ENCODE data around the gene FAM13B.
"Not testable (repeated sequence)": the region's sequence is repeated elsewhere in the genome, so short reads cannot be mapped to it uniquely, and the experiment has no call there.

The FAM13B gene

DNA sequence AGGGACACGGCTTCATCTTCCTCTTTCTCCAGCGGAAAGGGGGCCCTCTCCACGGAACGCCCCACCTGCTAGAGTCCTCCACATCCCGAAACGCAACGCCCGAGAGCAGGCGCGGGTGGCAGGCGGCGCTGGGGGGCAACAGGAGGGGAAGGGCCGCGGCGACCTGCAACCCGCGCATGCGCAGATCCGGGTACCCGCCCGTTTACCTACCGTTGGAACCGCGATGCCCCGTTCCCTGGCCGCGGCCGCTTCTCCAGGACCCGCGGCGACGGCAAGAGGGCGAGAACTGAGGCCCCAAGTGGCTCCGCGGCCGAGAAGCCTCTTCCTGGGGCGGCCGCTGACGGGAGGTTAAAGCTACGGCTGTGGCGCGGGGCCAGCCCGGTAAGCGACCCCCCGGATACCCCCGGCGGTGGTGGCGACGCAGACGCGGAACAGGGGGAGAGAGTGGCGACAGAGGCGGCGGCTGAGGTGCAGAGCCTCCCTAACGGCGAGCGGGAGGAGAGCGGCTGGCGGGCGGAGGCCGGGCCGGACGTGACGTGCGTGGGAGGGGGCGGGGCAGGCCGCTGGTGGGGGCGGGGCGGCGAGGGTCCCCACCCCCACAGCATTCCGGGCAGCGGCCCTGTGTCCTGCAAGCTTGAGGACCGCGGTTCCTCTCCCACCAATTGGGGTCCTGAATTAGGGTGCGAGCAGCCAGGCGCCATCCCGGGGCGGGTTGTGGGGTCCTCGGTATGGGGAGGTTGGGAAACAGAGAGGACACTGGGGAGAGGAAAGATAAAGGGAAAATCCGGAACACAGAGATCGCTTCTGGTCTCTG, at the start of gene FAM13B:
TSS of gene FAM13B (minus strand) at position 508 of the 814 bp plus-strand sequence. CDS start 13,968 bp downstream, outside the sequence.
- Mint-ChIP-seq H3K36me3 (ENCODE audit: low read depth) (peaks cover 36% of the 10 kb centered on the region), H3K27me3 (no peaks in the 10 kb centered on the region), H3K27ac (peak within 1 kb of the TSS; percentile 98), H3K4me1 (ENCODE audit: low read depth) (peaks cover 55% of the 10 kb centered on the region), H3K4me3 (peak within 1 kb of the TSS; percentile 86), H3K9me3 (no peaks in the 10 kb centered on the region)
- intact Hi-C loops (cut with micrococcal nuclease), result loop anchor here (2.0 to 5.0 kb wide), 3 partner anchors 35 to 300 kb away; partner anchors contain the start of genes CDC25C and HNRNPA0

DNA sequence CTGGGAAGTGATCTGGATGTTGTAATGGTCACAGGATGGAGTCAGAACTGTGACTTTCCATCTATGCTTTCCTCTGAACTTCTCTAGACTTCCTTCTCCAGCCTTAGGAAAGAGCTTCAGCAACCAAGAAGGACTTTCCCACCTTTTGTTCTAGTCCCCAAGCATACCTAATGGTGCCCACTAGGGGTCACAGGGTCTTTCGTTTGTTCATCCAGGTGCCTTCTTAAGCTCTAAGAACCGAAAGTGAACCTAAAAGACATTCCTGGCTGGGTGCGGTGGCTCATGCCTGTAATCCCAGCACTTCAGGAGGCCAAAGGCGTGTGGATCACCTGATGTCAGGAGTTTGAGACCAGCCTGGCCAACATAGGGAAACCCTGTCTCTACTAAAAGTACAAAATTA, 49.2 kb upstream of the FAM13B start:
- H3K4me3 Mint-ChIP-seq, result no peak overlapping the region
- no peaks in the 10 kb centered on the region for H3K9me3 Mint-ChIP-seq
- H3K4me1 Mint-ChIP-seq (ENCODE audit: low read depth), result peaks cover 18% of the 10 kb centered on the region
- H3K36me3 Mint-ChIP-seq (ENCODE audit: low read depth), result no peaks in the 10 kb centered on the region
- H3K27me3 Mint-ChIP-seq, result peaks cover 5% of the 10 kb centered on the region
- intact Hi-C loops (cut with micrococcal nuclease), result no loop called here
- no peak overlapping the region for H3K27ac Mint-ChIP-seq

DNA sequence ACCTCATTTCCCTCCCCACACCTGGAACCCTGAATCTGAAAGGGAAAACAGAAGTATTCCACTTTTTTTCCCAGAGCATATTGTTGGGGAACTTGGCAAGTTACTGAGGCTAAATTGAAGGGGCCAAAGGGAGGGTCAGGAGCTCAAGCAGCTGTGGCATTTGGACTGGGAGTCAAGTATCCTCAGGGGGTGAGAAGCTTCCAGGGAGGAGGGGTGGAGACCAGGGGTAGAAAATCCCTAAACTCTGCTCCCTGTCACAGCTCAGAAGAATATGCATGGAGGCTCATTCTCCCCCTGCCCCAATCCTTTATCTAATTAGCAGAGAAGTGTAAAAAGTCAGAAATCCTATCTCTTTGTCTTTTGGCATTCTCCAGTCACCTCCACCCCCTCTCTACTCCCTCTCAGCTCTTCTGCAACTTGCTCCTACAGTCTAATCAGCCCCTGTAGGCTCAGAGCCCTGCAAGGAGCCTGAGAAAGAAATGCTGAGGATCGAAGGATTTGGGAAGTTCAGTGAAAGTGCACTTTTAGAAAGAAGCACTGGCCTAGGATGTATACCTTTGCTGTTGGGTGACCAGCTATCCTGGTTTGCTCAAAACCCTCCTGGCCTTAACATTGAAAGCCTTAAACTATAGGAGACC, 45.2 kb upstream of the FAM13B start:
- no peak overlapping the region for H3K27ac Mint-ChIP-seq
- intact Hi-C loops (cut with micrococcal nuclease), result no loop called here
- no peaks in the 10 kb centered on the region for H3K9me3 Mint-ChIP-seq
- peaks cover 14% of the 10 kb centered on the region for H3K27me3 Mint-ChIP-seq
- no peaks in the 10 kb centered on the region for H3K36me3 Mint-ChIP-seq (ENCODE audit: low read depth)
- H3K4me3 Mint-ChIP-seq, result no peak overlapping the region
- peaks cover 18% of the 10 kb centered on the region for H3K4me1 Mint-ChIP-seq (ENCODE audit: low read depth)

DNA sequence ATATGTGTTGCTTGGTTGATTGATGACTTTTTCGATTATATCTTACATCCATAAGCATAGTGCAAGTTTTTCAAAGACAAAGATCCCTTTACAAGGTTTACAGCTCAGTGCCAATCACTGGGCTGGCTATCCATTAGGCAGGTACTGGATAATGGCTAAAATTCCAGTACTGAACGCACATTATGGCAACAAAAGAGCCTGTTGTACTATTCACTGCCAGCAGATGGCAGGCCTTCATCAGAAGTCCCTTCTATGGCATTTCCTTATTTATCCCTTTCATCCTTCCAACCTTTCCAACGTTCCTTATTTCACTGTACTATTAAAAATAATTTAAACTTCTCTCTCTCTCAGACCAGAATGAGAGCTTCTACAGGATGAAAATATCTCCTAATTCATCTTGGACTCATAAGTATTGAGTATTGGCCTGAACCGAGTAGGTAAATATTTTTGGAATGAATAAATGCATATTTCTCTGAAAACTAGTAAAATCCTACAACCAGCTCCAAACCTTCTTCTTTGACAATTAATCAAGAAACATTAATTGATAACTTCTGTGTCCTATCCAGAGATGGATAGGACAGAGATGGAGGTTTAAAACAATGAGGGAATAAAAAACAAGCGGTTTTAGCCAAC, 44.3 kb upstream of the FAM13B start:
- H3K9me3 Mint-ChIP-seq, result no peaks in the 10 kb centered on the region
- no peak overlapping the region for H3K27ac Mint-ChIP-seq
- H3K36me3 Mint-ChIP-seq (ENCODE audit: low read depth), result no peaks in the 10 kb centered on the region
- intact Hi-C loops (cut with micrococcal nuclease), result loop anchor here (1.0 kb wide), 1 partner anchor 56 kb away; no protein-coding TSS in a partner anchor
- H3K27me3 Mint-ChIP-seq, result peaks cover 13% of the 10 kb centered on the region
- peaks cover 17% of the 10 kb centered on the region for H3K4me1 Mint-ChIP-seq (ENCODE audit: low read depth)
- no peak overlapping the region for H3K4me3 Mint-ChIP-seq

DNA sequence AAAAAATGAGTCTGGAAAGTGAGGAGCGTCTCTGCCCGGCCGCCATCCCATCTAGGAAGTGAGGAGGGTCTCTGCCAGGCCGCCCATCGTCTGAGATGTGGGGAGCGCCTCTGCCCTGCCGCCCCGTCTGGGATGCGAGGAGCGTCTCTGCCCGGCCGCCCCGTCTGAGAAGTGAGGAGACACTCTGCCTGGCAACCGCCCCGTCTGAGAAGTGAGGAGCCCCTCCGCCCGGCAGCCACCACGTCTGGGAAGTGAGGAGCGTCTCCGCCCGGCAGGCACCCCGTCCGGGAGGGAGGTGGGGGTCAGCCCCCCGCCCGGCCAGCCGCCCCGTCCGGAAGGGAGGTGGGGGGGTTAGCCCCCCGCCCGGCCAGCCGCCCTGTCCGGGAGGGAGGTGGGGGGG, 37.1 kb upstream of the FAM13B start:
- peaks cover 16% of the 10 kb centered on the region for H3K27me3 Mint-ChIP-seq
- not testable (repeated sequence) for H3K36me3 Mint-ChIP-seq (ENCODE audit: low read depth); H3K27ac Mint-ChIP-seq

DNA sequence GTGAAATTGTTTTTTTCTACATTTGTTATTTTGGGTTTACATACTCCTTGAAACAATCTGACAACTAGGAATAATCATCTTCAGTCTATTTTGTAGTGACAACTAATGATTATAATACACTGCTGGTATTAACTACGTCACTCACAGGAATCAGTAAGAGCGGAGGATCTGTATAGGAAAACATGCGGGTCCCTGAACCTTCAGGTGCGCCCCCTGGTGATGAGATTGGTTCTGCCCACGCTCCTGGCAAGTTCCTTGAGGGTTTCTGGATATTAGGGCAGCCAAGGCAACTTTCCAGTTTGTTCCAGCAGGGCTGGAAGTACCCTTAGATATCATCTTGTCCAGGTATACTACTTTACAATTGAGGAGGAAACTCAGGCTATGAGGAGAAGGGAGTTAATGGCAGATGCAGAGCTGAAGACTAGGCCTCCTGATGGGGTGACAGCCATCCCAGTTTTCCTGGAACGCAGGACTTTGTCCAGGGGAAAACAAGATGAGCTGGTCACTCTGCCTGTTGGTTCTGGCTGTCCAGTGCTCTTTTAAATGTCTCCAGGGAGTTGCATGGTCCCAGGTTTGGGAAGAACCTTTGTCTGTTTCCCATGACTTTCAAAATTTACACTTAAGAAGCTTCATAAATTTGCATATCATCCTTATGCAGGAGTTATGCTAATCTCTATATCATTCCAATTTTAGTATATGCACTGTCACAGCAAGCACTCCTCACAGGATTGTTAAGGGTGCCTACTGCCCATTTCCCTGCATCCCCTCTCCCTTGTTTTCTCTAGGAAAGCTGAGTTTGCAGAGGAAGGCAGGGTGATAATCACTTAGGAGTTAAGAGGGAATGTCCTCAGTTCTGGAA, 36.1 kb upstream of the FAM13B start:
- Mint-ChIP-seq H3K9me3 (no peaks in the 10 kb centered on the region), H3K36me3 (ENCODE audit: low read depth) (no peaks in the 10 kb centered on the region), H3K27me3 (peaks cover 13% of the 10 kb centered on the region), H3K4me1 (ENCODE audit: low read depth) (peaks cover 9% of the 10 kb centered on the region), H3K27ac (no peak overlapping the region), H3K4me3 (no peak overlapping the region)
- intact Hi-C loops (cut with micrococcal nuclease), result loop anchor here (1.0 to 10.0 kb wide), 2 partner anchors 33 to 434 kb away; no protein-coding TSS in a partner anchor

More for the DNA sequence above, 37.1 kb upstream of the FAM13B start:
- H3K4me1 Mint-ChIP-seq (ENCODE audit: low read depth); H3K4me3 Mint-ChIP-seq; H3K9me3 Mint-ChIP-seq; intact Hi-C loops (cut with micrococcal nuclease): not testable (repeated sequence)

DNA sequence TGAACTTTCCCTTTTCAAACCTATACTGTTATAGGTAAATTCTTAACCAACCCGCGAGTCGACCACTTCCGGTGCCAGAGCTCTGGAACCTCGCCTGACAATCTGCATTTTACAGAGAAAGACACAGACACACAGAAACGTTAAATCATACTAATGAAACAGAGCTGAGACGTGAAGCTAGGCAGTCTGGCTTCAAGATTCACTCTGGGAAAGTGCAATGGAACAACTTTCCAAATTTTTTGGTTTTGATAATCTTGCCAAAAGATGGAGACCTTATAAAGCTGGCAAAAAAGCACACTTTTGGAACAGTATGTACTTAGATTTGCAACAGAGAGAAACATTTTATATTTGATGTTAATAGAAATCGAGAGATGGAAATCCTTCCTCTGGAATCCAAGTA, 35.1 kb upstream of the FAM13B start:
- Mint-ChIP-seq H3K4me1 (ENCODE audit: low read depth) (peaks cover 9% of the 10 kb centered on the region), H3K9me3 (no peaks in the 10 kb centered on the region), H3K27me3 (peaks cover 8% of the 10 kb centered on the region), H3K4me3 (no peak overlapping the region), H3K36me3 (ENCODE audit: low read depth) (no peaks in the 10 kb centered on the region), H3K27ac (no peak overlapping the region)
- intact Hi-C loops (cut with micrococcal nuclease), result loop anchor here (1.0 to 10.0 kb wide), 2 partner anchors 32 to 433 kb away; no protein-coding TSS in a partner anchor

DNA sequence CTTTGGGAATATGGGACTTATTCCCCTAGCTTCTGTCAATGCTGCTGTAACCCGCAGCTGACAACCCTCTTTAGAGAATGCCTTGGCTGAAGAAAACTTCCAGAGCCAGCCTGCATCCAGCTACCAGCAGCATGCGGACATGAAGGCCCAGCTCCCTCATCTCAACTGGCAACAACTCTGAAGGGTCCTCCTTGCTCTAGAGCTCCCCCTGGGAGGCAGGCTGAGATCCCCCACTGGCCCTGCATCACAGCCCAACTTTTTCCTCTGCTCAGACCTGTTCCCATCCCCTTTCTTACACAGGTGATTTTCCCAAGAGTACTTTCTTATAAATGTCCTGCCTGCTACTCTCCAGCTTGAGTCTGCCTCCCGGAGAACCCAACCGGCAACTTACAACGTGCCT, 32.2 kb upstream of the FAM13B start:
- Mint-ChIP-seq H3K4me3 (no peak overlapping the region), H3K9me3 (no peaks in the 10 kb centered on the region), H3K36me3 (ENCODE audit: low read depth) (no peaks in the 10 kb centered on the region), H3K4me1 (ENCODE audit: low read depth) (peaks cover 15% of the 10 kb centered on the region), H3K27ac (no peak overlapping the region), H3K27me3 (peaks cover 5% of the 10 kb centered on the region)
- intact Hi-C loops (cut with micrococcal nuclease), result loop anchor here (10.0 kb wide), 1 partner anchor 430 kb away; no protein-coding TSS in a partner anchor

DNA sequence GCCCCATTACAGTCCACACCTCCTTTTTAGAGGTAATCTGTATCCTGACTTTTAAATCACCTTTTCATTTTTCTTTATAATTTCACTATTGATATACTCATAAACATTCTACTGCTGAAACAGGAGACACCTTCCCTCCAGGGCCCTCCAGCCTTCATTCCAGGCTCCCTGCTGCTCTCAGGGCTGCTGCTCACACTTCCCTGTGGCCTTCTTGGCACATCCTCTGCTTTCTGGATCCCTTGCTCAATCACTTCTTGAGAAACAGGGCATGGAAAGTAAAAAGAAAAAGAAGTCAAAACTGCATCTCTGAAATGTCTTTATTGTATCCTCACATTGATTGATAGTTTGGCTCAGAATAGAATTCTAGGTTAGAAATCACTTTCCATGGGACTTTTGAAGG, 31.6 kb upstream of the FAM13B start:
- Mint-ChIP-seq H3K27ac (no peak overlapping the region), H3K27me3 (peaks cover 2% of the 10 kb centered on the region), H3K4me1 (ENCODE audit: low read depth) (peaks cover 15% of the 10 kb centered on the region), H3K36me3 (ENCODE audit: low read depth) (no peaks in the 10 kb centered on the region), H3K9me3 (no peaks in the 10 kb centered on the region), H3K4me3 (no peak overlapping the region)
- intact Hi-C loops (cut with micrococcal nuclease), result loop anchor here (10.0 kb wide), 1 partner anchor 430 kb away; no protein-coding TSS in a partner anchor

DNA sequence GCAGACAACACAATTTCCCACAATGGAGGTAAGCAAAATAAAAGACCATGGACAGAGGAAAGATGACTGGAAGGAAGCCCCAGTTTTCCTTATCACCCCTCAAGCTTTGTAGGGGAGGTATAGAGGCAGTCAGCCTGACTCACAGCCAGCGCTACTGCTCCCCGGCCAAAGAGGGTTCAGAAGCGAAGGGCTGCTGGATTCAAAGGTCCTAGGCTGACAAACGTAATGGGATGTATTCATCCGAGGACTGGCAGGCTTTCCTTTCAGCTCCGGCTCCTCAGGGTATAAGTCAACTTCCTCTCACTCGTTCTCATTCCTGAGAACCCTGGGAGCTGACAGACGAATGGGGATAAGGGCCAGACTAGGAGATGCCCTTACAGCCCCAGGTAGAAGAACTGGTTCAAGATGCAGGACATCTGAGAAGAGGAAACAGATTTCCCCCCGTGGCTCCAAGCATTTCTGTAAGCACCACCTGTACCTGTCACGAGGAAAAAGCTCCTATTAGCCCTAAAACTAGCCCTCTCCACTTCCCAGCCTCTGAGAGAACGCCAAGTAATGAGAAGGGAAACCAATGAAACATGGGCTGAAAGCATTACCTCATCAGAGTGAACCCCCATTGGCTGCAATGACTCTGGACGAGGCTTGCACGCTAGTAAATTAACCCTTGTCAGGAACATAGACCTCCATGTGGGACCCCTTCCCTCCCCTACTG, 22.1 kb upstream of the FAM13B start:
- H3K36me3 Mint-ChIP-seq (ENCODE audit: low read depth), result no peaks in the 10 kb centered on the region
- H3K9me3 Mint-ChIP-seq, result no peaks in the 10 kb centered on the region
- H3K4me1 Mint-ChIP-seq (ENCODE audit: low read depth), result no peaks in the 10 kb centered on the region
- H3K27me3 Mint-ChIP-seq, result peaks cover 26% of the 10 kb centered on the region
- intact Hi-C loops (cut with micrococcal nuclease), result no loop called here
- no peak overlapping the region for H3K4me3 Mint-ChIP-seq
- no peak overlapping the region for H3K27ac Mint-ChIP-seq

DNA sequence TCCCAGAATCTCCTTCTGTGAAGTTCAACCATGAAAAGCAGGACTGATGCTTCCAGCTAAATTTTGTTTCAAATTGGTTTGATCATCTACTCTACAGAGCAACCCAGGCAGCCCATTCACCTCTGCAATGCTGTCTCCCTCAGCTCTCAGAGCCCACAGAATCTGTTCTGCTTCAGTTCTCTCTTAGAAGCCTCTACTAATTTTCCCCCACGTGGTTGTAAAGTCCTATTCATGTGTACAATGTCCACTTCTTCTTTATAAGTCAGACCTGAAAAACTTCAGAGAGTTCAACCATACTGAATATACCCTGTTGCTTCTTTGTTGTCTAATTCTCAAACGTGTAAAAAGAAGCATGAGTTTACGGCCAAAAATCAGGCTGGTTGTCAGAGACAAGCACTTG, 21.3 kb upstream of the FAM13B start:
- no peaks in the 10 kb centered on the region for H3K4me1 Mint-ChIP-seq (ENCODE audit: low read depth)
- no peak overlapping the region for H3K27ac Mint-ChIP-seq

DNA sequence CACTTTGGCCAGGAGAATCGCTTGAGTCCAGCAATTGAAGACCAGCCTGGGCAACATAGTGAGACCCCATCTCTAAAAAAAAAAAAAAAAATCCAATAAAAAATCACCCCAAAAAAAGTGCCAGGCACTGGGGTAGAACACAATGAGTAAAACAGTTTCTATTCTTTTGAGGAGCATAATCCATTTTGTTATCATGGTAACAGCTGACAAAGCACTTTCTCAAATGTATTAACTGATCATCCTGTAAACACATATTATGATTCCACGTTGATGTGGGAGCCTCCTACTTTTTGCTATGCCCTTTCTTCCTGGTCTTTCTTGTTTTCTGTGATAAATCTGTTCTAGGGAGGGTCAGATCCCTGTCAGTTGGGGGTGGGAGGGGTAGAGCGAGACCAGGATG, 20.7 kb upstream of the FAM13B start:
- H3K27me3 Mint-ChIP-seq, result peaks cover 26% of the 10 kb centered on the region
- no peak overlapping the region for H3K4me3 Mint-ChIP-seq
- no peaks in the 10 kb centered on the region for H3K4me1 Mint-ChIP-seq (ENCODE audit: low read depth)
- intact Hi-C loops (cut with micrococcal nuclease), result no loop called here
- H3K9me3 Mint-ChIP-seq, result no peaks in the 10 kb centered on the region
- H3K27ac Mint-ChIP-seq, result no peak overlapping the region
- H3K36me3 Mint-ChIP-seq (ENCODE audit: low read depth), result no peaks in the 10 kb centered on the region

More for the DNA sequence above, 21.3 kb upstream of the FAM13B start:
- H3K4me3 Mint-ChIP-seq, result no peak overlapping the region
- no peaks in the 10 kb centered on the region for H3K36me3 Mint-ChIP-seq (ENCODE audit: low read depth)
- intact Hi-C loops (cut with micrococcal nuclease), result no loop called here
- no peaks in the 10 kb centered on the region for H3K9me3 Mint-ChIP-seq
- peaks cover 26% of the 10 kb centered on the region for H3K27me3 Mint-ChIP-seq

DNA sequence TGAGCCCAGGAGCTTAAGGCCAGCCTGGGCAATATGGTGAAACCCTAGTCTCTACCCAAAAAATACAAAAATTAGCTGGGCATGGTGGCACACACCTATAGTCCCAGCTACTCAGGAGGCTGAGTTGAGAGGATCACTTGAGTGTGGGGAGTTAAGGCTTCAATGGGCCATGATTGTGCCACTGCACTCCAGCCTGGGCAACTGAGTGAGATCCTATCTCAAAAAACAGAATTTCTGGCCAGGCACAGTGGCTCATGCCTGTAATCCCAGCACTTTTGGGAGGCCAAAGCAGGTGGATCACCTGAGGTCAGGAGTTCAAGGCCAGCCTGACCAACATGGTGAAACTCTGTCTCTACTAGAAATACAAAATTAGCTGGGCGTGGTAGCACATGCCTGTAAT, 19.8 kb upstream of the FAM13B start:
- H3K4me3 Mint-ChIP-seq; H3K9me3 Mint-ChIP-seq; H3K36me3 Mint-ChIP-seq (ENCODE audit: low read depth); H3K27ac Mint-ChIP-seq; intact Hi-C loops (cut with micrococcal nuclease); H3K4me1 Mint-ChIP-seq (ENCODE audit: low read depth): not testable (repeated sequence)
- peaks cover 24% of the 10 kb centered on the region for H3K27me3 Mint-ChIP-seq
